Skeletal muscle tissue (tissue), 4 donors: ENCODE data around the gene KRTAP5-3. TPM values are rescaled to one million over a fixed set of nuclear protein-coding genes. Genes with fewer than 3 reads are reported as not detected.

Source experiments
- H3K27ac ChIP-seq: one replicate; pipeline ENCODE4 v1.7.0; 2013; ENCODE audit warnings: mild to moderate bottlenecking, low read depth, low read length, inconsistent platforms
- H3K27me3 ChIP-seq, 3 donors: one replicate each; pipeline ENCODE4 v1.7.0; 2013; ENCODE audit warnings: low read length in 3 of 3; ENCODE audit not compliant: control insufficient read depth in 3 of 3, insufficient read depth in 3 of 3
- H3K36me3 ChIP-seq, 3 donors: one replicate each; pipeline ENCODE4 v1.7.0; 2013; ENCODE audit warnings: low read length in 3 of 3; ENCODE audit not compliant: control insufficient read depth in 3 of 3, insufficient read depth in 3 of 3
- H3K4me1 ChIP-seq, 3 donors: one replicate each; pipeline ENCODE4 v1.7.0; 2013; ENCODE audit warnings: low read length in 3 of 3, mild to moderate bottlenecking in 3 of 3; ENCODE audit not compliant: control insufficient read depth in 3 of 3, insufficient read depth in 3 of 3
- H3K4me3 ChIP-seq, 3 donors: one replicate each; pipeline ENCODE4 v1.7.0; 2013; ENCODE audit warnings: low read length in 3 of 3
- H3K9ac ChIP-seq, 3 donors: one replicate each; pipeline ENCODE4 v1.7.0; 2013; ENCODE audit warnings: low read length in 3 of 3, mild to moderate bottlenecking in 3 of 3, moderate library complexity in 2 of 3, low read depth in 1 of 3
- H3K9me3 ChIP-seq, 3 donors: one replicate each; pipeline ENCODE4 v1.7.0; 2013; ENCODE audit warnings: low read length in 3 of 3; ENCODE audit not compliant: control insufficient read depth in 3 of 3
- total RNA-seq: library from RNA; depleted of rRNA; stranded (reverse); fragments of >200 nt; gene quantifications from one replicate; pipeline ENCODE4 v1.2.3, GENCODE V29; 2014
- donor health status: Osteomylitis.

The KRTAP5-3 gene
- total RNA-seq, 1 donor from 2014 or later, result not detected

DNA sequence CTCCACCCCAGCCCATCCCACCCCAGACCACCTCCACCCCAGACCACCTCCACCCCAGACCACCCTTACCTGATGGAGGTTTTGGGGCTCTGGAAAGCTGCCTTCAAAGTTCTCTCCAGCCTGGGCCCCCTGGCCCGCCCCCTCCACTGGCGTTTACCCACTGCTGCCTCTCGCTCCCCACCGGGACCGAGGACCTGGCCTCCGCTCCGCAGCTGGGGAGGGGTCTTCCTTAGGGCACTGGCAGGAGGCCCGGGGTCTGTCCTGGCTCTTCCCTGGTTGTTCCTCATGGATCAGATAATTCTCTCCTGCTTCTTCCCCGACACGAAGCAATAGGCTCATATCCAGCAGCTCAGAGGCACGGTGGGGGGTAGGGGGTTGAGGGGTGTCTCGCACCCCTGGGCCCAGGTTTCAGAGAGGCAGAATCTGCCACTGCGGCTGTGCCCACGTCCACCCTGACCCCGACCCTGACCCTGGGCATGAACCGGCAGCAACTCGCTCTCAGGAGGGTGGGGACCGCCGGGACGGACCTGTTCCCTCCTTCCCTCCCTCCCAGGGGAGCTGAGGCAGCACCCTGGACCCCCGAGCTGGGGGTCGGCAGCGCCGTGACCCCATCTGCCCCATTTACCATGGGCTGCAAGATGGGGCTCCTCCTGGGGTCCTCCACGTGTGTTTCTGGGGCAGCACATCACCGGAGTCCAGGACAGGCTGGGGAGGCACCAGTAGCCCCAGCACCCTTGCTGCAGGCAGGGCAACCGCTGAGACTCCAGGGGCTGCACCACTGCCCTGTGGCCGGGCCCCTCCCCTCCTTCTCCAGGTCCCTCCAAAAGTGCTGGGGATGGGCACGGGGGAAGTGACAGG lies 34.3 kb upstream of the KRTAP5-3 start:
- Histone ChIP-seq H3K4me1 (peaks cover 0 to 9% (median 0%) of the 10 kb centered on the region in 3 donors), H3K27me3 (peaks cover 14 to 26% (median 17%) of the 10 kb centered on the region in 3 donors), H3K36me3 (no peaks in the 10 kb centered on the region), H3K4me3 (no peak overlapping the region), H3K9ac (no peak overlapping the region), H3K27ac (no peak overlapping the region), H3K9me3 (no peaks in the 10 kb centered on the region)

DNA sequence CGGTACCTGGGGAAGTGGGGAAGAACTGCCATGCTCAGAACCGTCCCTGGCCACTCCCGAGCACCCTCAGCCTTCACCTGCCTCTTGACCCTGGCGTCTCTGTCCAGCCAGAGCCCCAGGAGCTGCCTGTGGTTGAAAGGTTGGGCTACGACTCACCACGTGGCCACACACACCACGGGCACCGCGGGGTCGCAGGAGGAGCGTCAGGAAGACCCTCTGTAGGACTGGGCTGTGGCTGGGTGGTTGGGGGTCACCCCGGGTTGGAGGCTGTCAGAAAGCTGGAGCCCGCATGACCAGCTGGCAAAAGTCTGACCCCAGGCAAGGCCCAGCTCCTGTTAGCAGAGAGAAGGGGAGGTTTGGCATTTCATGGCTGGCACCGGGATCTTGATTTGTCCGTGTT lies 32.8 kb upstream of the KRTAP5-3 start:
- Histone ChIP-seq H3K27me3 (peaks cover 14 to 29% (median 19%) of the 10 kb centered on the region in 3 donors), H3K4me1 (peaks cover 0 to 9% (median 0%) of the 10 kb centered on the region in 3 donors), H3K9ac (no peak overlapping the region), H3K4me3 (no peak overlapping the region), H3K36me3 (no peaks in the 10 kb centered on the region), H3K9me3 (no peaks in the 10 kb centered on the region), H3K27ac (no peak overlapping the region)

DNA sequence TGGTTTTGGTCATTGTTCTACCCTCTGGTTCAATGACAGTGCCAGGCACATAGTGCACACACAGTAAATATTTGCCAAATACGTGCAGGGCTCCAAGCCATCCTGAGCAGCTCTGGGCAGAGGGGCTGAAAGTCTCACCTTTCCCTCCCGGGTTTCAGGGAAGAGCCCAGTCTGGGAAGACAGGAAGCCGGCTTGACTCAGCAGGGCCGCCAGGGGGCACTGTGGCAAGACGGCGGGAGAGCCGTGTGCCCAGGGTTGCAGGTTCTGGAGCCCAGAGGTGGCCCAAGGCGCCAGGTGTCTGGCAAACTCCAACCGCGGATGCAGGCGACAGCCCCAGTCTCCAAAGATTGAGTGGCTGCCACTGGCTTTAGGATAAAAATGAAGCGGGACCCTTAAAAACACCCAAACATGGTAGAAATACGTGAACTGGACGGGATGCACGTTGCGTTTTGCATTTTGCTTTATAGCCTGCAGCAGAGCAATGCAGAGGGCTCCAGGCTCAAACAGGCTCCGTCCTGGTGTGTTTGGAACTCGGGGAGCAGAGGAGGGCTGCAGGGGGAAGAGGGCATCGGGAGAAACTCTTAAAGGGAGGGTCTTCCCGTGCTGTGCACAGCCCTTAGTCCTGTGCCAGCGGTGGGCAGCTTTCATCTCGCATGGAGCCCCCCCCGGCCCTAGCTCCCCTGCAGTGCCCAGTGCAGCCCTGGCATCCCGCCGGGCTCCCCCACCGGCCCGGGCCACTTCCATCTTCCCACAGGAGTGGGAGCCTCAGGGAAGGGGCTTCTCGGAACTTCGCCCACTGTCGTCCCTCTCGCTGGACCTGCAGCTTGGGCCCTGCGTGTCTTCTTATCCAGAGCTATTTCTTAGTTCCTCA lies 32.0 kb upstream of the KRTAP5-3 start:
- no peaks in the 10 kb centered on the region for H3K36me3 ChIP-seq
- no peak overlapping the region for H3K4me3 ChIP-seq
- H3K27ac ChIP-seq, result no peak overlapping the region
- H3K27me3 ChIP-seq, result peaks cover 14 to 27% (median 23%) of the 10 kb centered on the region in 3 donors
- peak overlapping the region in 1 of 3 donors; percentile 16 for H3K9ac ChIP-seq
- H3K9me3 ChIP-seq, result no peaks in the 10 kb centered on the region
- H3K4me1 ChIP-seq, result peaks cover 0 to 9% (median 0%) of the 10 kb centered on the region in 3 donors

DNA sequence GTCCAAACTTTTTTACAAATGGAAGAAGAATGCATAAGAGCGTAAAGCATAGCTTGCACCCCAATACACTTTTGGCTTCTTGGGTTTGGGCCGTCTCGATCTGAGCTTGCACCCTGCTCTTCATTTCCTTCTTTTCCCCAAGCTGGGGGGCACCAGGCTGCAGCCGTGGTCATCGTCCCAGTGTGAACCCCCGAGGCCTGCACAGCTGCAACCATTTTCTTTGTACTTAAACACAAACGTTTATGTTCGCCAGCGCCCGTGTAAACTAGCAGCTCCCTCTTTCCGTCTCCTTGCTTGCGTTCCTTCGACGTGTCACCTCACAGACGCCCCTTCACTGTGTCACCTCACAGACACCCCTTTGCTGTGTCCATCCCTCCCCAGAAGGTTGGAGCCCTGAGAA lies 31.4 kb upstream of the KRTAP5-3 start:
- H3K27ac ChIP-seq, result no peak overlapping the region
- H3K27me3 ChIP-seq, result peaks cover 14 to 26% (median 22%) of the 10 kb centered on the region in 3 donors
- H3K9ac ChIP-seq, result peak overlapping the region in 1 of 3 donors; percentile 16
- H3K4me1 ChIP-seq, result peaks cover 0 to 9% (median 0%) of the 10 kb centered on the region in 3 donors
- H3K9me3 ChIP-seq, result no peaks in the 10 kb centered on the region
- no peak overlapping the region for H3K4me3 ChIP-seq
- H3K36me3 ChIP-seq, result no peaks in the 10 kb centered on the region

DNA sequence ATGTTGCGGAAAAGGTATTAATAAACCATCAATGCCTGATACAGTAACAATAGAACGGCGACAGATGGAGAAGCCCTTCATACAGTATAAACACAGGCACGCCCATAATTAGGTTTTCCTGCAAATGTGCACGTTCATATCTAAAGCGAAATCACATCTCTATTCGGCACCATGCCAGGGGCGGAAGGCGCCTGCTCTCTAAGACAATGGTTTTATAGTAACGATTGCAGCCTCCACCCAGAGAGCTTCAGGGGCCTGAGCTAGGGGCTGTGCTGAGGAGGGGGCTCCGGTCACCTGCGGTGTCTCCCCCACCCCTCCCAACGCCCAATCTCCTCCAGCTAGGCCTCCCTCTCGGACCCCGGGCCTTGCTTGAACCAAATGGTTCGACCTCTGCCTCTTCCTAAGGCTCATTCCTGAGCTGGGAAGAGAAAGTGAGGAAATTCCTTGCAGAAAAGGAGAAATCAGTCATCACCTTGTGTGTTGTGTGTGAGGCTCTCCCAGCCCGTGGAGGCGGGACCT lies 30.9 kb upstream of the KRTAP5-3 start:
- Histone ChIP-seq H3K9ac (no peak overlapping the region), H3K27me3 (peaks cover 14 to 26% (median 20%) of the 10 kb centered on the region in 3 donors), H3K36me3 (no peaks in the 10 kb centered on the region), H3K9me3 (no peaks in the 10 kb centered on the region), H3K4me1 (peaks cover 0 to 9% (median 0%) of the 10 kb centered on the region in 3 donors), H3K4me3 (no peak overlapping the region), H3K27ac (no peak overlapping the region)

DNA sequence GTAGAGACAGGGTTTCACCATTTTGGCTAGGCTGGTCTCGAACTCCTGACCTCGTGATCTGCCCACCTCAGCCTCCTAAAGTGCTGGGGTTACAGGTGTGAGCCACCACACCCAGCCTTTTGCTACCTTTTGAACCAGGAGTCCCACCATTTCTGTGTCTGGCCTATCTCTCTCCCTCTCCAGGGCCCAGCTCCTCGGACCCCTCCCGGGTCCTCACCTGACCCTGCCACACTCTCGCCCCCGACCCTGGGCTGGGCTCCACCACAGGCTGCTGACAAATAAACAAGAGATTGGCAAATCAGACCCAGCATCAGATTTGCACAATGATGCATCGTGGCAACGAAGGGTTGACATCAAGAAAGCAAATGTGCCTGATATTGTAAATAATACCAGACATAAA lies 30.1 kb upstream of the KRTAP5-3 start:
- Histone ChIP-seq H3K4me3 (no peak overlapping the region), H3K36me3 (no peaks in the 10 kb centered on the region), H3K9ac (no peak overlapping the region), H3K27me3 (peaks cover 14 to 28% (median 25%) of the 10 kb centered on the region in 3 donors), H3K4me1 (peaks cover 0 to 9% (median 0%) of the 10 kb centered on the region in 3 donors), H3K9me3 (no peaks in the 10 kb centered on the region), H3K27ac (no peak overlapping the region)

DNA sequence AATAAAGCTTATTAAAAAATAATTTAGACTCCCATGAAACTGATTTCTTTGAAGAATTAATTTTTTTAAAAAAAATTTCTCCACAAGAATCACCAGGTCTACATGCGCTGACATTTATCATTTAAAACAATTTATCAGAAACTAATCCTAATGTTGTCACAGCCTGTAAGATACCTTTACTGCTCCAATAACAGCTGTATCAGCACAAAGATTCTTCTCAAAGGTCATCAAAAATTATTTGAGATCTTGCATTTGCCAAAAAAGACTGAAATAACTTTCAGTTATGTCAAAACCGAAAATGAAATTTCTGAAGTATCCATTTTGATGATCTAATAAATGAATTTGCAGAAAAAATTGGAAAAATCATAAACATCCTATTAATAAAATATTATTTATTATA lies 29.4 kb upstream of the KRTAP5-3 start:
- Histone ChIP-seq H3K4me1 (peaks cover 0 to 9% (median 0%) of the 10 kb centered on the region in 3 donors), H3K27me3 (peaks cover 15 to 27% (median 27%) of the 10 kb centered on the region in 3 donors), H3K4me3 (no peak overlapping the region), H3K36me3 (no peaks in the 10 kb centered on the region), H3K9me3 (no peaks in the 10 kb centered on the region), H3K9ac (no peak overlapping the region), H3K27ac (no peak overlapping the region)

DNA sequence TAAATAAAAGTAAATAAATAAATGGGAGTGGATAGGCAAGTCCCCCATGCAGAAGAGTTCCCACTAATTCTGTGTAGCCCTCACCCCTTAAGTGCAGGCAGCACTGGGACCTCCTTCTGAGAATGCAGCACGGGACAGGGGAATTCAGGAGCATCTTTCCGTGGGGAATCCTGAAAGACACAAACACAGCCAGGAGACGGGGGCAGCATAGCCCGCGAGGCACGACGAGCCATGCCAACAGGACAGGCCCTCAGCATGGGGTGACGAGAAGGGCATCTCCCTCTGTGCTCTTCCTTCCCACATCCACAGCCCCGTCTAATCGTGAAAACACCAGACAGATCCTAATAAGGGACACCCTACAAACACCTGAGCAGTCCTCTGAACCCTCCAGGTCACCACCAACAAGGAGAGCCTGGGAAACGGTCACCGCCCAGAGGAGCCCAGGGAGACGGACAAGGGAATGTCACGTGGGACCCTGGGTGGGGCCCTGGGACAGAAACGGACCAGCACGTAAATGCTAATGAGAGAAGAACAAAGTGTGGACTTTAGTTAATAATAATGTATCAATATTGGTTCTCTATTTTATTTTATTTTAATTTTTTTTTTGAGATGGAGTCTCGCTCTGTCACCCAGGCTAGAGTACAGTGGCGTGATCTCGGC lies 28.2 kb upstream of the KRTAP5-3 start:
- Histone ChIP-seq H3K9me3 (no peaks in the 10 kb centered on the region), H3K27me3 (peaks cover 25 to 36% (median 32%) of the 10 kb centered on the region in 3 donors), H3K4me1 (peaks cover 0 to 13% (median 0%) of the 10 kb centered on the region in 3 donors), H3K27ac (no peak overlapping the region), H3K36me3 (no peaks in the 10 kb centered on the region), H3K4me3 (no peak overlapping the region), H3K9ac (no peak overlapping the region)

DNA sequence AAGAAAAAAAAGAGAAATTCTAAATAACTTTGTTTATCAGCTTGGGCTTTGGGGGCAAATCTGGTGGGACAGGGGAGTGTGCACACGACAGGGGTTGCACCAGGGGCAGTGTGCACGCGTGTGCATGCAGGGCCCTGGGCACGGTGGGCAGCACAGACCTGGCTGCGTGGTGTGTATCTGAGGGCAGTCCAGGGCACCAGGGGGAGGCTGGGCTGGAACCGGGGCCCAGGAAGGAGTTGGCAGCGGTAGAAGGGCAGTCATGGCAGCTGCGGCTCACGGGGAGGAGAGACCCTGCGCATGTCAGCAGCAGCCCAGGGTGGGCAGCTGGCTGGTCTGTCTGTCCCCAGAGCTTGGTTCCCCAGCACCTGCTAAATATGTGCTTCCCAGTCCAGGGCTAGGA lies 25.6 kb upstream of the KRTAP5-3 start:
- Histone ChIP-seq H3K27me3 (peaks cover 18 to 38% (median 36%) of the 10 kb centered on the region in 3 donors), H3K36me3 (no peaks in the 10 kb centered on the region), H3K9ac (no peak overlapping the region), H3K4me3 (no peak overlapping the region), H3K27ac (no peak overlapping the region), H3K4me1 (peaks cover 0 to 4% (median 4%) of the 10 kb centered on the region in 3 donors), H3K9me3 (no peaks in the 10 kb centered on the region)
